ENCODE measurements around the gene ERBB2.
A peak's percentile ranks its signal among the peaks of the same experiment; 100 is the strongest.
"Not testable (repeated sequence)": the region's sequence is repeated elsewhere in the genome, so short reads cannot be mapped to it uniquely, and the experiment has no call there.

ERBB2 gene

DNA sequence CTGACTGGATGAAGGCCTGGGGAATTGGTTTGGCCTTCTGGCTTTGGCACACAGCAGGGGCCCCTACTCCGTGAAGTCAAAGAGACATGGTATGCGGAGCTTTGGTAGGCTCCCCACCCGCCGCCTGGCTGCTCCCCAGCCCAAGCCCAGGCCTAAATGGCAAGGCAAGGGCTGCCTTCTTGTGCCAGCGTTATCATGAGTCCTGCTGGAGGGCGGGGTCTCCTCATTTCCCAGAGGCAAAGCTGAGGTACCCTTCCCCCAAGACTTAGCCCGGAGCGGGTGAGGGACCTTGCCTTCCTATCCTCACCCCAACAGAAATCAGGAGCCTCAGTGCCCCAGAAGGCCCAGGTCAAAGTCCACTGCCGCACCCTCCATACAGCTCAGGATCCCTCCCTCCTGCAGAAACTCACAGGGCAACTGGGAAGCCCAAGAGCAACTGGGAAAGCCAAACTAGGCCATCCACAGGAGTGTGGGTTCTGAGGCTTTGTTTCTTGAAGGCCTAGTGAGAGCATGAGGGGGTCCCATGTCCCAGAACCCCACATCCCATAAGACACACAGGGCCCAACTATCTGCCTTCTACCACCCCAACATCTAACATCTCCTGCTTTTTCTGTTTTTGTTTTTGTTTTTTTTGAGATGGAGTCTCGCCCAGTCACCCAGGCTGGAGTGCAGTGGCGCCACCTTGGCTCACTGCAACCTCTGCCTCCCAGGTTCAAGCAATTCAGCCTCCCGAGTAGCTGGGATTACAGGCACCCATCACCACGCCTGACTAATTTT lies 21.3 kb upstream of the ERBB2 start:
- no peak for DNase-seq (ENCODE audit: low read depth)

DNA sequence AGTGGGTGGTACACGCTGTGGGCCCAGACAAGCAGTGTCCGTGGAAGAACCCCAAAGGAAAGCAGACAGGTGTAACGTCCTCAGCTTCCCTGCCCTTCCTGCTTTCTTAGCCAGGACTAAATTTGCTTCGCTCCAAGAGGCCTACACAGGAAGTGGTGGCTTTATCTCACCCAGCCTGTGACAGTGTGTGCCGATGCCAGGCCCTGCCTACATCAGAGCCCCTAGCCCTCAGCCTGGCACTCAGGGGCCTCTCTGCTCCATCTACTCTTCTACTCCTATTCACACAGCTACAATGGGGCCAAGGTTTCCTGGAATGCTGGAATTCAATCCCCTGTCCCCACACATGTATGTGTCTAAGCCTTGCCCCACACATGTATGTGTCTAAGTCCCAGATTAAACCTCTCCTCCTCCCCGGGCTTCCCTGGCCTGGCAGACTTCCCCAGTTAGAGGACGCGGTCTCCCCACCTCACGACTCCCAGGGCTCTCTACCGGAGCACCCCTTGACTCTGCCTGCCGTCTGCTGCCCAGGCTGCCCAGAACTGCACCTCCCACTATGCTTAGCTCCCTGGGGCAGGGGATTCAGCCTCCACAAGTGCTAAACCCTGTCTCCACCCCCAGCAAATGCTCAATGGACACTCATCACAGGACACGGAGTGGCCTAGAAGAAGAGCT lies 20.2 kb upstream of the ERBB2 start:
- no peak for DNase-seq (ENCODE audit: low read depth)

DNA sequence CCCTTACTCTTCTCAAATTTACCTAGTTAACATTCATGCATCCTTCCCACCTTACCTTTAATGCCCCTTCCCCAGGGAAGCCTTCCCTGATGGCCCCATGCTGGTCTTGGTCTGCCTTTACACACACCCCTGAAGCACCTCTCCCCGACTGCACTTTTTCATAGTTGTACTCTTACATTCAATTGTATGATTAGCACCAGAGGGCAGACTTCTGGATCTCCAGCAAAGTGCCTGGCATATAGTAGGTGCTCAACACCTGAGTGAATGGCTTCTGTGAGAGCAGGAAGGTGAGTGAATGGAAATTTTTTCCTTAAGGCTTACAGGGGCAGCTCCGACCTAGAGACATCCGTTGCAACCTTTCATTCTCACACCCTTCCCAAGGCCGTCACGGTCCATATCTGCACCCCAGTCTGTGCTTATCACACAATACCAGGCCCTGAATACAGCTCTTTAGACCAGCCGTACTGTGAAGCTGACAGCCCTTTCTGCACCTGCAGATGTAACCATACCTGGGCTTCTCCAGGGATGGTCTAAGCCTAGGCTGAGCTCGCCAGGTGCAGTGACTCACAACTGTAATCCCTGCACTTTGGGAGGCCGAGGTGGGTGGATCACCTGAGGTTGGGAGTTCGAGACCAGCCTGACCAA lies 16.4 kb upstream of the ERBB2 start:
- DNase-seq (ENCODE audit: low read depth) = no peak

DNA sequence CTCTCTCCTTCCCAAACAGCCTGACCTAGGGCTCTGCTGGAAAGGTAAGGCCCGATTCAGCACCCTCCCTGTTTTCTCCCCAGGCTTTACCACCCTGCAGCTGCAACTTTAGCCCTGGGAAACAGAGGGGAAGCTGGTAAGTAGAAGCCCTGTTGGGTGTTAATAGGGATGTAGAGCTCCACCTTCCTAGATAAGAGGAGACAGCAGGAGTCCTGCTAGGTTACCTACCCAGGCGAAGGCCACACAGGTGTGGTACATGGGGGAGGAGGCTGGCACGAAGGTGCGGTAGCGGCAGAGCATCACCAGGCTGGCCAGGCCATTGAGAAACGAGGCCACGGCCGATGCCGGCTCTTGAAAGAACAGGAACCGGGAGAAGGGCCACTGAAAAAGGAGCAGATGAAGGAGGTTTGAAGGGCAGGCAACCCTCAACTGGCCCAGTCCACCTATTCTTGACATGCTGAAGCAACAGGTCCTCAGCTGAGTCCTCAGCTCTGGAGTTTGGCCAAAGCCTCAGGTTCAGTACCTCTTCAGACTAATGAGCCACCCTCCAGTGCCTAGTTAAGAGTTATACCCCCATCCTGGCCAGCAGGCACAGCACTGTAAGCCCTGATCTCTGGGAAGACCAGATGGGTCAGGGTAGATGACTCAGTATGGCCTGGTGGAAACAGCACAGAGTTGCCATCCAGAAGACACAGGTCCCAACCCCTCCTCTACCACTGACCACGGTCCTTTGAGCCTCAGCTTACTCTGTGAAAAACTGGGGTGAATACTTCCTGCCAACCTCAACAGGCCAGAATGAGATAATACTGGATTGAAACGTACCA lies 15.3 kb upstream of the ERBB2 start:
- DNase-seq (ENCODE audit: low read depth) = no peak

DNA sequence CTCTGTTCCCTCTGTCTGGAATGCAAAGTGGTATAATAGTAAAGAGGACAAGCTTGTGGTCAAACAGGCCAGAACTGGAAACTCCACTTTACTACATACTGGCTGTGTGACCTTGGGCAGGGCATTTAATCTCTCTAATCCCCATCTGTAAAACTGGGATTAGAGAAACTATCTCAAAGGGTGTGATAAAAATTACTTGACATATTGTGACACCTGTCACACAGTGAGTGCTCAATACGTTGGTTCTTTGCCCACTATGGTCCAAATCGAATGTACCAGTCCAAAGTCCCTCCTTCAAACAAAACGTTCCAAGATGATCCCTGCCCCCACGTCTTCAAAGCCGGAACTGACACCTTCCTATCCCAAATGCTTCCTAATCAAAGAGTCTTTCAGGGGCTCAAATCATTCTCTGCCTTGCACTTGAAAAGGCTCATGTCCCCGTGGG lies 12.7 kb upstream of the ERBB2 start:
- no peak for DNase-seq (ENCODE audit: low read depth)

DNA sequence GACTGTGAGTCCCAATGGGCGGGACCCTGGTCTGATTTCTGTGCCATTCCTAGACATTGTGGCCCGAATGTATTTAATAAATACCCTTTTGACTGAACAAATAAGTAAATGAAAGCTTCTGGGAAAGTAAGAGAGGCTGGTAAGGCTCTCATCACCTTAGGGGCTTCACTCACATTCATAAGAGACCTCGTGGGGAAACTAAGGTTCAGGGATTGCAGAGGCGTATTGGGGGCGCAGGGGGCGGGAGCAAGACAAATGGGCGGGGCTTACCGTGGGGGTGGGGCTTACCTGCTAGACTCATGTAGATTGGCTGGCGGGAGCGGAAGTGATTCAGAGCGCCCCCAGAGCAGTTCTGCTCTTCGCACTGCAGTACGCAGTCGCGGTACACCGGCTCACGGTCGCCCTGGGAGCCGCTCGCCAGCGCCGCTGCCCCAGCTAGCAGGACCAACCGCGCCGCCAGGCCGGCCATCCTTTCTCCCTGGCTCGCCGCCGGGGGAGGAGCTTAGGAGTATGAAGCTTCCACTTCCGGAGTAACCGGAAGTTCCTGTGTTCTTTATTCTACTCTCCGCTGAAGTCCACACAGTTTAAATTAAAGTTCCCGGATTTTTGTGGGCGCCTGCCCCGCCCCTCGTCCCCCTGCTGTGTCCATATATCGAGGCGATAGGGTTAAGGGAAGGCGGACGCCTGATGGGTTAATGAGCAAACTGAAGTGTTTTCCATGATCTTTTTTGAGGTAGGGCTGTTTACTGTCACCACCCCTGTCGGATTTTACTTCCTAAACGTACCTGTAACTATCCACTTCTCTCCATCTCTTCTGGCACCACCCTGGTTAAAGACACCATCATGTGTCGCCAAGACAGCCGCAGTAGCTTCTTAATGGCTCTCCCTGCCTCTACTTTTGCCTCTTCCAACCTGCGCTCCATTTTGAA lies 12.1 kb upstream of the ERBB2 start, which contains the start of gene PGAP3:
TSS of gene PGAP3 (minus strand) at position 512 of the 929 bp plus-strand sequence. CDS start at position 469, 43 bp downstream.
- DNase-seq (ENCODE audit: low read depth) = peak; percentile 69

DNA sequence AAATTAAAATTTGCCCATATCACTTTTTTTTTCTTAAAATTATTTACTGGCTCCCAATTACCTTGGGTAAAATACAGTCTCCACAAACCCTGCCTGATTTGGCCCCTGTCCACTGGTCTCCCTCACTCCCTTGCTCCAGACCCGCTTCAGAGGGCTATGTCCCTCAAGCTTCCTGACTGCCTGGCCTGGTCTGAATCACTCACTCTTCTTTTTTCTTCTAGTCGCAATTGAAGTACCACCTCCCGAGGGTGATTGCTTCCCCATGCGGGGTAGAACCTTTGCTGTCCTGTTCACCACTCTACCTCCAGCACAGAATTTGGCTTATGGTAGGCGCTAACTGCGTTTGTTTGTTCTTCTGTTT lies 11.4 kb upstream of the ERBB2 start:
- DNase-seq (ENCODE audit: low read depth) = no peak

DNA sequence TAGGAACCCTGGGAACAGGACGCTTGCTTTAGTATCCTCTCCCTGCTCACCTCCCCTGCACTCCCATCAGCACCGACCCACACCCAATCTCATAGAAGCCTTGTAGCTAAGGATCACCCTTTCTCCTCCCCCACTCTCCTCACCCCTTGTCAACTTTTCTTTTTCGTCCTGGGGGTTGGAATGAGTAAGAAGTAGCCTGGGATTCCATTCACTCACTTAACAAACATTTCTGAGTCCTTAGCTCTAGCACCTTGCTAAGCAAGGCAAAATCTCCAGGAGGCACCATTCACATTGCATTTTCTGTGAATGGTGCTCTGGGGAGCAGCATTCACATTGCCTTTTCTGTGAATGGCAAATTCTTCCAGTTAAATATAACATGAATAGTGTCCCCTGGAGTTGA lies 10.9 kb upstream of the ERBB2 start:
- DNase-seq (ENCODE audit: low read depth) = no peak

DNA sequence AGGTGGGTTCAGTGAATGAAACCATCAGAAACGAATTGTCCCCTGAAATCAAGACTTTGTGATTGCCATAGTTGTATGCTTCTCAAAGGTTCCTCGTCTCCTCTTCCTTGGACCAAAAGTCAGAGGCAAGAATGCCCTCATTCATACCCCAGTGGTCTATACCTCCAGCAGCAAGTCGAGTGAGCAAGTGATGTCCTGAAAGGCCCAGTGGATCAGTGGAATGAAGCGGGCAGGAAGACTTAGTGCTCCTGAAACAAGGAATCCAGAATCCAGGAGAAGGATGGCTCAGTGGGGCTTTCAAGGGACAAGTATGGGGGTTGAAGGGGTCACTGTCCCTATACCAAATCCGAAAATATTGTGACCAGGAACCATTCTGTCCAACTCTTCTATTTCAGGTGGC lies 5.3 kb upstream of the ERBB2 start:
- DNase-seq (ENCODE audit: low read depth) = no peak

DNA sequence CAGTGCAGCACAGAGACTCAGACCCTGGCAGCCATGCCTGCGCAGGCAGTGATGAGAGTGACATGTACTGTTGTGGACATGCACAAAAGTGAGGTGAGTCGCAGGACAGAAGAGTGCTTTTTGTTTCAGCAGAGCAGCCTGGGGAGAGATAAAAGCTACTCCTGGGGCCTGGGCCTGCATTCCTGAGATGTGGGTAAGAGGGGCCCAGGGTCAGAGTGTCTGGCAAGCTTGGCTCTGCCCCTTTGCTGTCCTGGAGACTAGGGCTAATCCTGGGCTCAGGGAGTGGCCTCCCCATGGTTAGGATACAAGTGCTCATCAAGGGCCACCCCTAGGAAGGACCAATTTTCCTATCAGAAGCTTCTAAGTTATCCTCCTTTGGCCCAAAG lies 4.8 kb upstream of the ERBB2 start:
- DNase-seq (ENCODE audit: low read depth) = no peak

DNA sequence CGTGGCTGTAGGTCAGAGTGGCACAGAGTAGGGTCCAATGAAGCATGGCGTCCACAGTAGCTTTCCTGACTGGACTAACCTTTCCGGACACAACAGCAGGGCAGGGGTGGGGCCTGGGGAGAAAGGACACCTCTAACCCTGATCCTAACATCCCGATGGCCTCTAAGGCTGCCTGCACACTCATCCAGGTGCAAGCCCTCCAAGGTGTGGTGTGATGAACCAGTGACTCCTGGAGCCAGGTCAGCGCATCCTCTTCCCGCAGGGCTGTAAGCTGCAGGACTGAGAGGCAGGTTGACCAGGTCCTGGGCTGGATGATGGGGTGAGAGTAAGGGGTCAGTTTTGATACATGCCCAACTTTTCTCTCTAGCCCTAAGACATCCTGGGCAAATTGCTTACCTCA lies 3.1 kb upstream of the ERBB2 start:
- no peak for DNase-seq (ENCODE audit: low read depth)

DNA sequence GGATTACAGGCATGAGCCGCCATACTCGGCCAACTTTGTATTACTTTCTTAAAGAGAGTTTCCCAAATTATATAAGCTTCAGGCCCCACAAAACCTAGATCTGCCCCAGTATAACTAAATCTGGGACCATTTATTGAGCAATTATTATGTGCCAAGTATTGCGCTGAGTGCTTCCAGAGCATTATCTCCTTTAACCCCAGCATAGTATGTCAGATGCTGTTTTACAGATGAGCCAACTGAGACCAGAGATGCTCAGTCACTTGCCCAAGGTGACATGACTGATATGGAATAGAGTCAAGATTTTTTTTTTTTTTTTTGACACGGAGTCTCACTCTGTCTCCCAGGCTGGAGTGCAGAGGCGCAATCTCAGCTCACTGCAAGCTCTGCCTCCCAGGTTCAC lies 1.9 kb upstream of the ERBB2 start:
- no peak for DNase-seq (ENCODE audit: low read depth)

DNA sequence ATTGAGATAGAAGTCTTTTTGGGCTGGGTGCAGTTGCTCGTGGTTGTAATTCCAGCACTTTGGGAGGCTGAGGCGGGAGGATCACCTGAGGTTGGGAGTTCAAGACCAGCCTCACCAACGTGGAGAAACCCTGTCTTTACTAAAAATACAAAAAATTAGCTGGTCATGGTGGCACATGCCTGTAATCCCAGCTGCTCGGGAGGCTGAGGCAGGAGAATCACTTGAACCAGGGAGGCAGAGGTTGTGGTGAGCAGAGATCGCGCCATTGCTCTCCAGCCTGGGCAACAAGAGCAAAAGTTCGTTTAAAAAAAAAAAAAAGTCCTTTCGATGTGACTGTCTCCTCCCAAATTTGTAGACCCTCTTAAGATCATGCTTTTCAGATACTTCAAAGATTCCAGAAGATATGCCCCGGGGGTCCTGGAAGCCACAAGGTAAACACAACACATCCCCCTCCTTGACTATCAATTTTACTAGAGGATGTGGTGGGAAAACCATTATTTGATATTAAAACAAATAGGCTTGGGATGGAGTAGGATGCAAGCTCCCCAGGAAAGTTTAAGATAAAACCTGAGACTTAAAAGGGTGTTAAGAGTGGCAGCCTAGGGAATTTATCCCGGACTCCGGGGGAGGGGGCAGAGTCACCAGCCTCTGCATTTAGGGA lies 577 bp upstream of the ERBB2 start:
- not testable (repeated sequence) for DNase-seq (ENCODE audit: low read depth)

DNA sequence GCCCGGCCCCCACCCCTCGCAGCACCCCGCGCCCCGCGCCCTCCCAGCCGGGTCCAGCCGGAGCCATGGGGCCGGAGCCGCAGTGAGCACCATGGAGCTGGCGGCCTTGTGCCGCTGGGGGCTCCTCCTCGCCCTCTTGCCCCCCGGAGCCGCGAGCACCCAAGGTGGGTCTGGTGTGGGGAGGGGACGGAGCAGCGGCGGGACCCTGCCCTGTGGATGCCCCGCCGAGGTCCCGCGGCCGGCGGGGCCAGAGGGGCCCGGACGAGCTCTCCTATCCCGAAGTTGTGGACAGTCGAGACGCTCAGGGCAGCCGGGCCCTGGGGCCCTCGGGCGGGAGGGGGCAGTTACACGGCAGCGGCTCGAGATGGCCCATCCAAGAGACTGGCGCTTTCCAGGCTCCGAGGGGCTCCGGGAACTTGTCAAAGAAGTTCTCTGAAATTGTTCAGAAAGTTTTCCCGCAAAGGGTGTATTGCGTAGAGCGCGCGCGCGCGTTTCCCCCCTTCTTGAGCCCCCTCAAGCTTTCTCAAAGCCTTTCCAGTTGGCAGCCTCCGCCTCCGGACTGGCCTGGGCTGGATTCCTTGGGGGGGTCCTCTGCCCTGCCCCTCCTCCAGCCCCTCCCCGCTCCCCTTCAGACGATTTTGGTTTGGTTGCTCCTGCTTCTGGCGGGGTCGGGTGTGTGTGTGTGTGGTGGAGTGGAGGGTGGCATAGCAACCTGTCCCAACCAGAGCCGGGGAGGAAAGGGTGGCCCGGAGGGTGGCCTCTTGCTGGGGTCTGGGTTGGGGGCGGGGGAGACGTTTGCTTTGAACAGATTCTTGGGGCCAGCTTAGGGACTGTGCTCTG lies 504 bp downstream of the ERBB2 start:
- no peak for DNase-seq (ENCODE audit: low read depth)

DNA sequence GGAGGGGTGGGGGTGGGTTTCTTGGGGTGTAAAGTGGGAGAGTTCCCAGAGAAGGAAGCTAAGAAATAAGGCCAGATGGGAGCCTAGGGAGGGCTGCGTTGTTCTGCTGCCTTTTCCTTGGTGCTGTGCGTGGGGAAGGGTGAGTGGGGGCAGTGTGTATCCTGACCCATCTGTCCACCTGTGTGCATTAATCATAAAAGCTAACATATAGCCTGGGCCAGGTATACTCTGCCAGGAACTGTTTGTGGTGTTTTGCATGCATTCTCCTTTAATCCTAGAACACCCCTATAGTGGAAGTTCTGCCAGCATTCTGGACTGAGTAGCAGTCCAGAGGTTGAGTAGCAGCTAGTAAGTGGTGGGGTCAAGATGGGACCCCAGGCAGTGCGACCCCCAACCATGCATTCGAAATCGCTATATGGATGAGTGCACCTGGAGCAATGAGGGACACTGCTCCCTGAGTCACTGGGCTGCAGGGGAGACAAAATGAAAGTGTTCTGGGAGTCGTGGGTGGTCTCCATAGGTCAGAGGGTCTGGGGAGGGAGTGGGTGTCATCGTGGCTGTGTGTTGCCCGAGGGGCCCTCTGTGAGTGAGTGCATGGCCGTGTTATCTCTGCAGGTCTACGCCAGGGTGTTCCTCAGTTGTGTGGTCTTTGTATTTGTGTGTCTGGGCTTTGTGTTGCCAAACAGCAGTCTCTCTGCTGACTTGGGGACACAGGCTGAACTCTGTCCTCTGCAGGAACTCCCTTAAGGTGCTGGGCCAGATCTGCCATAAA lies 1.3 kb downstream of the ERBB2 start:
- DNase-seq (ENCODE audit: low read depth) = no peak

DNA sequence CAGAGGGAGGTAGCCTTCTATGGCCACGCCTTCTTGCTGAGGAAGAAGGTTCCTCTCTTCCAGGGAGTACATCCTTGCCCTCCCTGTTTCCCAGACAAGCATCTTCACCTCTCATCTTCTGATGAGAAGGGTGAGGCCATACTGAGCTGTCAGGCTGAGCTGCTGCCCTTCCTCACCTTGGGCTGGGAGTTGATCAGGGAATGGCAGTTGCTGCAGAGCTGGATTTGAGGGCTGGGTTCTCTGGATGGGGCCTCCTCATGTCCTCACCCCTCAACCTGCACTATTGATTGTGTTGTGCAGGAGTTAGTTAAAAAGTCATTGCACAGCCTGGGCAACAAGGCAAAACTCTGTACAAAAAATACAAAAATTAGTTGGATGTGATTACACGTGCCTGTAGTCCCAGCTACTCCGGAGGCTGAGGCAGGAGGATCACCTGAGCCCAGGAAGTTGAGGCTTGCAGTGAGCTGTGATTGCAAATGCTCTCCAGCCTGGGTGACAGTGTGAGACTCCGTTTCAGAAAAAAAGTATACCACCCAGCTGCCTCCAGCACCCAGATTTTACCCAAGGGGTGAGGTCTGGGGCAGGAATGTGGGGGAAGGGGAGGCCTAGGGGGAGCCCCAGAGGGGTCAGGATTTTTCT lies 2.0 kb downstream of the ERBB2 start:
- DNase-seq (ENCODE audit: low read depth) = no peak

DNA sequence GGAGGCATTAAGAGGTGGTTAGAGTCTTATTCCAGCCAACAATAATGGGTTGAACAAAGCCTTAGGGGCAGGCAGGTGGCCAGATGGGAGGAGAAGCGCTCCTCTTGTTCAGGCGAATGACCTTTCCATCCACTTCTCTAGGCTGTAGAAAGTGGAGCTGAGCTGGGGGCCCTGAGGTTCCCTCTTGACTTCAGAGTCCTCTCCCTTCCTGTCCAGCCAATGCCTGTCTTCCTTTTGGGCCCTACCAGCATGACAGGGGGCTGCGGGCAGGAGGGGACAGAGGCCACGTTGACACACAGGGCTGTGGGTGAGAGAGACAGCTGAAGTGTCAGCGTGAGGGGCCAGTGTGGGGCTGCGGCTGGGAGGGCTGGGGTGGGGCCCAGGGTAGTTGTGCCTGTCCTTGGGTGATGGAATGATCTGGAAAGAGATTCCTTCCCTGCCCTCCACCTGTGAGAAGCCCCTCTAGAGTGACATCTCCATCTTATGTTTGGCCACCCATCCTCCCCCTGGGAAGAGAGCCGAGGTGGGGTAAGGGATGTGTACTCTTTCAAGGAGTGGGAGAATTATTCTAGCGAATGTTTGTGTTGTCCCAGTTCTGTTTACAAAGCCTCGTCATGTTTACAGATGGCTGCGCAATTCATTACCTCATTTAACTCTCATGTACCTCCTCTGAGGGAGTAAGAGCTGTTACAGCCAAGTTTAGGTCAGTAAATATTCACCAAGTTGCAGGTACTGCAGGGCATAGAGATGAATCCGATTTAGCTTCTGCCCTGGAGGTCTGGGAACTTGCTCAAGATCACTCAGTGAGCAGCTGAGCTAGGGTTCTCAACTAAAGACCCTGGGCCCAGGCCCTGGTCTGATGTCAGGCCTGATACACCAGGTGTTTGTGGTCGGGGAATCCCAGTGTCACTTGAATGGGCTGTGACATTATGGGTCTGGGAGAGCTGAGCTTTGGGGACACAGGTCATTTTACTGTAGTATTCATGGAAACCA lies 3.3 kb downstream of the ERBB2 start:
- DNase-seq (ENCODE audit: low read depth) = no peak

Data from GM04504 (cell line).